IMR-90 (cell line): ENCODE data around the gene PYGM. TPM values are rescaled to one million over a fixed set of nuclear protein-coding genes. Genes with fewer than 3 reads are reported as not detected.

ENCODE experiments used
- ATAC-seq: fragments of 200-7000 bp; cut with Tn5 transposase; 2 replicates; pipeline ENCODE4 v1.9.1; 2020; ENCODE audit warnings: low read depth, mild to moderate bottlenecking, moderate library complexity
- BruUV-seq: library from RNA; stranded (reverse); fragments of 400-500 nt; replicated peaks from 2 replicates; lab custom pipeline; 2021; lab: Mats Ljungman, UMichigan
- CTCF ChIA-PET: fragments of 300-600 bp; formaldehyde crosslinking; extraction: SDS; loops from one replicate; lab custom pipeline; 2021; ENCODE audit warnings: antibody characterized with exemption; lab: Yijun Ruan, JAX
- POLR2A ChIA-PET: fragments of 300-600 bp; sonication (Branson Sonifier 250); formaldehyde crosslinking; loops from one replicate; lab custom pipeline; 2022; ENCODE audit warnings: antibody characterized with exemption; ENCODE audit not compliant: unreplicated experiment; lab: Charles Lee
- DNase-seq: peaks from one replicate; pipeline ENCODE4 v3.0.0; 2013
- H2AFZ ChIP-seq: replicated peaks from 2 replicates; pipeline ENCODE3; 2013; ENCODE audit warnings: low read length, mild to moderate bottlenecking; ENCODE audit not compliant: poor library complexity
- H2AK5ac ChIP-seq: 2 replicates; pipeline ENCODE4 v1.6.1; 2013; ENCODE audit warnings: low read depth, low read length, inconsistent platforms
- H2AK9ac ChIP-seq: replicated peaks from 2 replicates; pipeline ENCODE3; 2013; ENCODE audit warnings: mild to moderate bottlenecking, low read depth, low read length, moderate library complexity; ENCODE audit not compliant: poor library complexity
- H2BK120ac ChIP-seq: 2 replicates; pipeline ENCODE4 v1.6.1; 2013; ENCODE audit warnings: low read depth, low read length, inconsistent platforms
- H2BK15ac ChIP-seq: 3 replicates; pipeline ENCODE4 v1.6.1; 2013; ENCODE audit warnings: low read depth, low read length, inconsistent platforms
- H2BK20ac ChIP-seq: 2 replicates; pipeline ENCODE4 v1.6.1; 2013; ENCODE audit warnings: low read depth, mild to moderate bottlenecking, inconsistent platforms, low read length, moderate library complexity
- H2BK5ac ChIP-seq: 2 replicates; pipeline ENCODE4 v1.6.1; 2013; ENCODE audit warnings: mild to moderate bottlenecking, low read depth, low read length, inconsistent platforms; ENCODE audit not compliant: poor library complexity, severe bottlenecking
- H3K14ac ChIP-seq: replicated peaks from 2 replicates; pipeline ENCODE4 v1.6.1; 2013; ENCODE audit warnings: low read depth, low read length, inconsistent platforms
- H3K18ac ChIP-seq: 2 replicates; pipeline ENCODE4 v1.6.1; 2013; ENCODE audit warnings: low read depth, low read length, control low read depth
- H3K23ac ChIP-seq: 2 replicates; pipeline ENCODE4 v1.6.1; 2013; ENCODE audit warnings: low read depth, low read length, inconsistent platforms
- H3K27ac ChIP-seq: 2 replicates; pipeline ENCODE4 v1.5.1; 2013; ENCODE audit warnings: mild to moderate bottlenecking, control low read depth, low read length; ENCODE audit not compliant: insufficient read depth
- H3K27me3 ChIP-seq: 2 replicates; pipeline ENCODE4 v1.6.1; 2013; ENCODE audit warnings: low read length; ENCODE audit not compliant: control insufficient read depth, insufficient read depth
- H3K36me3 ChIP-seq: 2 replicates; pipeline ENCODE4 v1.6.1; 2013; ENCODE audit warnings: low read length, mixed read lengths; ENCODE audit not compliant: control insufficient read depth, insufficient read depth
- H3K4ac ChIP-seq: 2 replicates; pipeline ENCODE4 v1.6.1; 2013; ENCODE audit warnings: low read depth, low read length, inconsistent platforms
- H3K4me1 ChIP-seq: 2 replicates; pipeline ENCODE4 v1.6.1; 2013; ENCODE audit warnings: low read length, mixed read lengths; ENCODE audit not compliant: control insufficient read depth, insufficient read depth
- H3K4me2 ChIP-seq: 2 replicates; pipeline ENCODE4 v1.6.1; 2013; ENCODE audit warnings: low read depth, mild to moderate bottlenecking, control low read depth, low read length, moderate library complexity
- H3K4me3 ChIP-seq: 2 replicates; pipeline ENCODE4 v1.5.1; 2013; ENCODE audit warnings: low read depth, mild to moderate bottlenecking, control low read depth, low read length, moderate library complexity; ENCODE audit not compliant: insufficient read depth
- H3K56ac ChIP-seq: 2 replicates; pipeline ENCODE4 v1.6.1; 2013; ENCODE audit warnings: low read length, inconsistent platforms; ENCODE audit not compliant: insufficient read depth; ENCODE audit errors: extremely low read depth
- H3K79me1 ChIP-seq, 2 experiments: 2 replicates each; pipeline ENCODE4 v1.6.1; 2013; ENCODE audit warnings: low read length in 2 of 2, inconsistent platforms in 1 of 2, low read depth in 1 of 2
- H3K9ac ChIP-seq: 2 replicates; pipeline ENCODE4 v1.6.1; 2013; ENCODE audit warnings: low read depth, low read length, control low read depth
- H3K9me1 ChIP-seq: 2 replicates; pipeline ENCODE4 v1.6.1; 2013; ENCODE audit warnings: low read length, inconsistent platforms; ENCODE audit not compliant: insufficient read depth
- H3K9me3 ChIP-seq: 2 replicates; pipeline ENCODE4 v1.6.1; 2013; ENCODE audit warnings: low read length; ENCODE audit not compliant: control insufficient read depth, insufficient read depth
- H4K20me1 ChIP-seq: 2 replicates; pipeline ENCODE4 v1.6.1; 2013; ENCODE audit warnings: low read length, inconsistent platforms; ENCODE audit not compliant: insufficient read depth
- H4K5ac ChIP-seq: 2 replicates; pipeline ENCODE4 v1.6.1; 2013; ENCODE audit warnings: mild to moderate bottlenecking, low read depth, low read length, control low read depth
- H4K8ac ChIP-seq, 2 experiments: 2 replicates each; pipeline ENCODE4 v1.6.1; 2013; ENCODE audit warnings: low read depth in 2 of 2, low read length in 2 of 2, control low read depth in 1 of 2, inconsistent platforms in 1 of 2
- H4K91ac ChIP-seq: 2 replicates; pipeline ENCODE4 v1.6.1; 2013; ENCODE audit warnings: low read depth, low read length, inconsistent platforms; ENCODE audit not compliant: insufficient read depth
- BHLHE40 ChIP-seq: fragments of 150-350 bp; IDR thresholded peaks from 2 replicates; pipeline ENCODE4 v1.6.1; 2016; ENCODE audit warnings: mild to moderate bottlenecking, low read depth, low read length
- CEBPB ChIP-seq: IDR thresholded peaks from 2 replicates; pipeline ENCODE4 v1.6.1; 2012; ENCODE audit warnings: low read depth, low read length, improper control_type of control experiment
- CHD1 ChIP-seq: IDR thresholded peaks from 2 replicates; pipeline ENCODE4 v1.6.1; 2012; ENCODE audit warnings: low read depth, low read length, improper control_type of control experiment
- FOS ChIP-seq: fragments of 150-350 bp; IDR thresholded peaks from 2 replicates; pipeline ENCODE4 v1.6.1; 2016; ENCODE audit warnings: low read depth, low read length
- MAFK ChIP-seq: IDR thresholded peaks from 2 replicates; pipeline ENCODE4 v1.6.1; 2012; ENCODE audit warnings: low read depth, low read length, improper control_type of control experiment
- MAZ ChIP-seq: IDR thresholded peaks from 2 replicates; pipeline ENCODE4 v1.6.1; 2012; ENCODE audit warnings: low read depth, mild to moderate bottlenecking, low read length, improper control_type of control experiment, moderate library complexity, borderline replicate concordance
- MXI1 ChIP-seq: IDR thresholded peaks from 2 replicates; pipeline ENCODE4 v1.6.1; 2012; ENCODE audit warnings: low read depth, mild to moderate bottlenecking, low read length, moderate library complexity, borderline replicate concordance
- NFE2L2 ChIP-seq: fragments of 150-350 bp; IDR thresholded peaks from 2 replicates; pipeline ENCODE4 v1.6.1; 2016; ENCODE audit warnings: low read depth, mild to moderate bottlenecking, low read length
- RAD21 ChIP-seq: IDR thresholded peaks from 2 replicates; pipeline ENCODE4 v1.6.1; 2012; ENCODE audit warnings: low read length, improper control_type of control experiment
- RCOR1 ChIP-seq: IDR thresholded peaks from 2 replicates; pipeline ENCODE4 v1.6.1; 2012; ENCODE audit warnings: mild to moderate bottlenecking, low read length, improper control_type of control experiment; ENCODE audit not compliant: insufficient replicate concordance
- RFX5 ChIP-seq: IDR thresholded peaks from 2 replicates; pipeline ENCODE4 v1.8.0; 2012; ENCODE audit warnings: low read depth, mild to moderate bottlenecking, low read length, moderate library complexity
- SMC3 ChIP-seq: fragments of 150-350 bp; IDR thresholded peaks from 2 replicates; pipeline ENCODE4 v1.6.1; 2016; ENCODE audit warnings: low read depth, mild to moderate bottlenecking, antibody characterized with exemption, low read length, moderate library complexity
- WGBS, 2 experiments: methylation state at CpG; one replicate each; pipeline versions ENCODE4 v1.1.5 to v1.1.7; 2013; ENCODE audit warnings: missing lambda C conversion rate in 2 of 2; ENCODE audit not compliant: insufficient read length in 1 of 2; ENCODE audit errors: extremely low coverage in 2 of 2; 5-methylcytosine and 5-hydroxymethylcytosine counted together
- dilution Hi-C: fragments of 300-500 bp; cut with HindIII; formaldehyde crosslinking; loops from one replicate; pipeline ENCODE4 v1.14.3; 2018; ENCODE audit warnings: low sequenced_read_pairs; ENCODE audit not compliant: unreplicated experiment
- in situ Hi-C: fragments of 300-500 bp; cut with MboI; formaldehyde crosslinking; loops from 3 replicates; pipeline ENCODE4 v1.14.3; 2019; ENCODE audit warnings: low sequenced_read_pairs, inconsistent platforms, mixed read lengths
- intact Hi-C: fragments of 100-400 bp; cut with micrococcal nuclease; formaldehyde crosslinking; loops from 2 replicates; pipeline ENCODE4 v1.10.0; 2022
- polyA plus RNA-seq, 3 experiments: library from polyadenylated mRNA; depleted of rRNA; stranded (reverse); fragments of >200 nt; gene quantifications; 2 replicates each; pipeline ENCODE4 v1.2.3, GENCODE V29; 2012; ENCODE audit warnings: low replicate concordance in 1 of 3
- total RNA-seq: library from RNA; depleted of rRNA; stranded (reverse); fragments of >200 nt; gene quantifications from 2 replicates; pipeline ENCODE4 v1.2.3, GENCODE V29; 2012
- TF ChIP-seq, protein P1 (sequence below): fragments of 150-350 bp; IDR thresholded peaks from 2 replicates; pipeline ENCODE4 v1.6.1; 2017; ENCODE audit warnings: mild to moderate bottlenecking, antibody characterized with exemption, low read length, low read depth

Gene PYGM
- total and polyA plus RNA-seq, 2 of the 4 experiments (the other 2 are of a cell fraction), result 0.18 to 0.21 TPM

GRCh38 chr11:64803846-64804345 is 44.1 kb upstream of the PYGM start:
- Histone ChIP-seq H3K4me1 (peaks cover 10% of the 10 kb centered on the region), H2BK5ac (no peak overlapping the region), H3K14ac (peak overlapping the region; percentile 38), H4K20me1 (no peaks in the 10 kb centered on the region), H3K4ac (0 out of 2 replicates have a peak overlapping the region, but pooled peaks have one; percentile 13), H3K9ac (peak overlapping the region; percentile 40), H2BK15ac (no peak overlapping the region), H3K4me2 (peak overlapping the region; percentile 89), H3K4me3 (peak overlapping the region; percentile 64), H3K79me1 (peaks cover 4 to 33% of the 10 kb centered on the region in 2 experiments; a peak in 3 of 4 replicates), H3K9me3 (no peaks in the 10 kb centered on the region), H2AK9ac (peak overlapping the region; percentile 39), H3K23ac (no peak overlapping the region), H4K5ac (no peak overlapping the region), H3K27me3 (no peaks in the 10 kb centered on the region), H3K18ac (no peak overlapping the region), H2BK20ac (no peak overlapping the region), H3K36me3 (peaks cover 33% of the 10 kb centered on the region), H2AK5ac (no peak overlapping the region), H2BK120ac (no peak overlapping the region), H3K9me1 (peaks cover 16% of the 10 kb centered on the region), H2AFZ (peak overlapping the region; percentile 78), H3K56ac (no peak overlapping the region), H3K27ac (peak overlapping the region; percentile 9), H4K91ac (no peak overlapping the region), H4K8ac (peak overlapping the region; percentile 38 to 43; a peak in 2 of 4 replicates)
- ChIA-PET POLR2A (no interaction called here), CTCF (interaction anchor here (1.0 kb wide), 1 partner anchor 22 kb away, joined by 3 read pairs; no protein-coding TSS in a partner anchor)
- ATAC-seq, result peak; percentile 2; the same call in 1 of the 2 replicates
- 39% methylated on average over 9 of the region's 15 CpGs; no CpG with 5 or more reads in 1 of the 2 experiments for WGBS, 2 experiments
- in situ Hi-C loops, result no loop called here
- intact Hi-C loops, result loop anchor here (2.0 kb wide), 1 partner anchor 25 kb away; the partner anchor contains the start of gene SF1
- no peak for DNase-seq
- dilution Hi-C loops, result no loop called here
- no peak for TF ChIP-seq MAFK
- no peak for TF ChIP-seq CEBPB
- TF ChIP-seq RCOR1, result no peak
- no peak for TF ChIP-seq NFE2L2
- no peak for TF ChIP-seq MXI1
- no peak for TF ChIP-seq CHD1
- TF ChIP-seq BHLHE40, result no peak
- TF ChIP-seq SMC3, result no peak
- no peak for TF ChIP-seq RFX5
- no peak for TF ChIP-seq FOS
- no peak for TF ChIP-seq RAD21
- TF ChIP-seq, protein P1, sequence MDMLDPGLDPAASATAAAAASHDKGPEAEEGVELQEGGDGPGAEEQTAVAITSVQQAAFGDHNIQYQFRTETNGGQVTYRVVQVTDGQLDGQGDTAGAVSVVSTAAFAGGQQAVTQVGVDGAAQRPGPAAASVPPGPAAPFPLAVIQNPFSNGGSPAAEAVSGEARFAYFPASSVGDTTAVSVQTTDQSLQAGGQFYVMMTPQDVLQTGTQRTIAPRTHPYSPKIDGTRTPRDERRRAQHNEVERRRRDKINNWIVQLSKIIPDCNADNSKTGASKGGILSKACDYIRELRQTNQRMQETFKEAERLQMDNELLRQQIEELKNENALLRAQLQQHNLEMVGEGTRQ, result no peak
- no peak for TF ChIP-seq MAZ
- BruUV-seq, result TSS peak; percentile 88
